Upper lobe of right lung (tissue), 1 donor: ENCODE data around the gene AZIN2. TPM values are rescaled to one million over a fixed set of nuclear protein-coding genes. Genes with fewer than 3 reads are reported as not detected.

Experiments used
- ATAC-seq: fragments of 200-7000 bp; cut with Tn5 transposase; one replicate; pipeline ENCODE4 v1.9.1; 2020; ENCODE audit warnings: mild to moderate bottlenecking, moderate library complexity
- DNase-seq: peaks from one replicate; pipeline ENCODE4 v3.0.0-alpha.2; 2020
- H3K27ac ChIP-seq: fragments of 200-600 bp; one replicate; pipeline ENCODE4 v1.8.0; 2022
- H3K27me3 ChIP-seq: fragments of 200-600 bp; one replicate; pipeline ENCODE4 v1.8.0; 2022; ENCODE audit warnings: mild to moderate bottlenecking
- H3K36me3 ChIP-seq: fragments of 200-600 bp; one replicate; pipeline ENCODE4 v1.8.0; 2022
- H3K4me1 ChIP-seq: fragments of 200-600 bp; one replicate; pipeline ENCODE4 v1.8.0; 2022
- H3K4me3 ChIP-seq: fragments of 200-600 bp; one replicate; pipeline ENCODE4 v1.8.0; 2022; ENCODE audit warnings: mild to moderate bottlenecking
- H3K9me3 ChIP-seq: fragments of 200-600 bp; one replicate; pipeline ENCODE4 v1.8.0; 2022
- intact Hi-C: fragments of 100-400 bp; cut with DNase I; formaldehyde crosslinking; loops from one replicate; pipeline ENCODE4 v1.11.0; 2022
- total RNA-seq: library from RNA; stranded (reverse); fragmentation: NEBNext Ultra II Directional; extraction: Animal tissue kit (Norgen Biotek cat#: 25700); gene quantifications from one replicate; pipeline ENCODE4 v1.2.1, GENCODE V29; 2021
- TF ChIP-seq, protein P1 (sequence below): fragments of 200-600 bp; IDR thresholded peaks from one replicate; pipeline ENCODE4 v1.8.0; 2022; ENCODE audit warnings: antibody characterized with exemption
- donor health status: DM: no; HTN: yes; CAD: no; lungs with severe emphysema.

Gene AZIN2
- total RNA-seq, 1 donor from 2014 or later, result 2.3 TPM

DNA sequence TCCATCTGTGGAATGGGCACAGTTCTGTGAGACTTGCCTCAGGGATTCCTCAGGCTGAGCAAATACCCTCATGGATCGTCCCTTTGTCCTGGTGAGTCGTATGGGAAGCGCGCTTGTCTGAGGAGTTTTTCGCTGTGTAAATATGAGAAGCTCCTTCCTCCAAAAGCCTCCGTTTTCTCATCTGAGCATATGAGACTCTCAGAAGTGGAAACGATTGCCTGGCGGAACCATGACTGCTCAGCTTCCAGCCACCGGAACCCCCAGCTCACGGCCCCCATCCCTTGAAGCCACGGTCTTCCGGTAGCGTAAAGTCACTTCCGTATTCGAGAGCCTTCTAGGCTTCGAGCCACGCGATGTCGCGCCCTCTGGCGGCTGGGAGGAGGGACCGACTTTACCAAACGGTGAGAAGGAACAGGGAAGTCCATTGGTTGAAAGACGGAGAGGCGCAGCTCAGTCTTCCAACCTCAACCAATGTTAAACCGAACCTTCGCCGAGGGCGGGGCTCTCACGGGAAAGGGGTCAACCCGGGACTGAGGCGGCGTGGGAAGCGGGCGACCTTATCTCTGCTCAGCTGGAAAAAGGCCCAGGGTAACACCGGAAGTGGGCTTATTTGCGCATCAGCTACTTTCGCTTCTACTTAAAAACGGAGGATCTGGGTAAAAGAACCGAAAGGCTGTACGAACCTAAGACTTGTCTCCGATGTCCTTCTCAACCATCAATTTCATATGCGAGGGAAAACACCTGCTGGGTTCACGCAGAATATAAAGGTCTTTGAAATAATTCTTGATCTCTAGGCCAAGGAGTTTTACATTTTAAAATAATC is 46.3 kb downstream of the AZIN2 start:
- H3K4me3 ChIP-seq, result peak overlapping the region; percentile 89
- ATAC-seq, result peak; percentile 99
- TF ChIP-seq, protein P1, sequence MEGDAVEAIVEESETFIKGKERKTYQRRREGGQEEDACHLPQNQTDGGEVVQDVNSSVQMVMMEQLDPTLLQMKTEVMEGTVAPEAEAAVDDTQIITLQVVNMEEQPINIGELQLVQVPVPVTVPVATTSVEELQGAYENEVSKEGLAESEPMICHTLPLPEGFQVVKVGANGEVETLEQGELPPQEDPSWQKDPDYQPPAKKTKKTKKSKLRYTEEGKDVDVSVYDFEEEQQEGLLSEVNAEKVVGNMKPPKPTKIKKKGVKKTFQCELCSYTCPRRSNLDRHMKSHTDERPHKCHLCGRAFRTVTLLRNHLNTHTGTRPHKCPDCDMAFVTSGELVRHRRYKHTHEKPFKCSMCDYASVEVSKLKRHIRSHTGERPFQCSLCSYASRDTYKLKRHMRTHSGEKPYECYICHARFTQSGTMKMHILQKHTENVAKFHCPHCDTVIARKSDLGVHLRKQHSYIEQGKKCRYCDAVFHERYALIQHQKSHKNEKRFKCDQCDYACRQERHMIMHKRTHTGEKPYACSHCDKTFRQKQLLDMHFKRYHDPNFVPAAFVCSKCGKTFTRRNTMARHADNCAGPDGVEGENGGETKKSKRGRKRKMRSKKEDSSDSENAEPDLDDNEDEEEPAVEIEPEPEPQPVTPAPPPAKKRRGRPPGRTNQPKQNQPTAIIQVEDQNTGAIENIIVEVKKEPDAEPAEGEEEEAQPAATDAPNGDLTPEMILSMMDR, result peak; percentile 93
- peaks cover 5% of the 10 kb centered on the region for H3K4me1 ChIP-seq
- intact Hi-C loops, result no loop called here
- peak; percentile 99 for DNase-seq
- no peaks in the 10 kb centered on the region for H3K9me3 ChIP-seq
- H3K27me3 ChIP-seq, result no peaks in the 10 kb centered on the region
- no peaks in the 10 kb centered on the region for H3K36me3 ChIP-seq
- peak overlapping the region; percentile 92 for H3K27ac ChIP-seq

DNA sequence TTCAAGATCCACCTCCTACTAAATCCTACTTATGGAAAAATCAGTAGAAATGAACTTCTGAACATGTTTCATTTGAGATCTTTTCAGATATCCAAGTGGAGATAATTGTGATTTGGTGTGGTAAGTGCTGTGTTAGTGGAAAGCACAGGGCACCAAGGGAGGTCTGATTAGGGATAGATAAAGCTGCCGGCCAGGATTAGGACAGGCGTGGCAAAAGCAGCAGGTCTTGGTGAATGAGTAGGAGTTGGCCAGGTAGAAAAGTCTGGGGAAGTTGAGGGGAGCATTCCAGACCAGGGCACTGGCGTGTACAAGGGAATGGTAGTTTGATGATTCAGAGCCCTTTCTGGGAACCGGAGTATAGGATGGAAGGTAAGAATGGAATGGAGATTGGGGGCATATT is 47.8 kb downstream of the AZIN2 start:
- peaks cover 9% of the 10 kb centered on the region for H3K4me1 ChIP-seq
- H3K27ac ChIP-seq, result no peak overlapping the region
- ATAC-seq (no peak), DNase-seq (no peak)
- H3K27me3 ChIP-seq, result no peaks in the 10 kb centered on the region
- H3K4me3 ChIP-seq, result no peak overlapping the region
- TF ChIP-seq, protein P1, result no peak
- H3K9me3 ChIP-seq, result no peaks in the 10 kb centered on the region
- H3K36me3 ChIP-seq, result no peaks in the 10 kb centered on the region
- intact Hi-C loops, result no loop called here

DNA sequence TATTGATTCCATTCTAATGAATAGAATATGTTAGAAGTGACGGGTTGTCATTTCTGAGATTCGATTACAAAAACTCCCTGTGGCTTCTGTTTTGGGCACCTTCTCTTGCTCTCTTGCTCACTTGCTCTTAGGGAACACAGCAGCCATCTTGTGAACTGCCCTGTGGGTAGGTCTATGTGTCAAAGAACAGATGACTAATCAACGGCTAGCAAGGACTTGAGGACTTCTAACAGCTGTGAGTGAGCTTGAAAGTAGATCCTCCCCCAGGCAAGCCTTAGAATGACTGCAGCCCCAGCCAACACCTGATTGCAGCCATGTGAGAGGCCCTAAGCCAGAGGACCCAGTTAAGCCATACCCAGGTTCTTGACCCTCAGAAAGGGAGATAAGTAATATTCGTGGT is 49.3 kb downstream of the AZIN2 start:
- Histone ChIP-seq H3K36me3 (no peaks in the 10 kb centered on the region), H3K9me3 (no peaks in the 10 kb centered on the region), H3K27ac (no peak overlapping the region), H3K4me3 (no peak overlapping the region), H3K27me3 (no peaks in the 10 kb centered on the region), H3K4me1 (peaks cover 9% of the 10 kb centered on the region)
- intact Hi-C loops, result no loop called here
- TF ChIP-seq, protein P1, result no peak
- no peak for DNase-seq
- ATAC-seq, result no peak

- DNase-seq (no peak), ATAC-seq (no peak)
- intact Hi-C loops, result no loop called here
- TF ChIP-seq, protein P1, result no peak
- Histone ChIP-seq H3K36me3 (no peaks in the 10 kb centered on the region), H3K27ac (no peak overlapping the region), H3K4me1 (peaks cover 9% of the 10 kb centered on the region), H3K27me3 (no peaks in the 10 kb centered on the region), H3K4me3 (no peak overlapping the region), H3K9me3 (no peaks in the 10 kb centered on the region)
Measured at GRCh38 chr1:33131191-33131590, 50.2 kb downstream of the AZIN2 start.

- no peak for DNase-seq
- no peaks in the 10 kb centered on the region for H3K27me3 ChIP-seq
- H3K4me1 ChIP-seq, result peaks cover 5% of the 10 kb centered on the region
- intact Hi-C loops, result no loop called here
- TF ChIP-seq, protein P1, result no peak
- no peak overlapping the region for H3K4me3 ChIP-seq
- H3K9me3 ChIP-seq, result no peaks in the 10 kb centered on the region
- no peak for ATAC-seq
- H3K36me3 ChIP-seq, result no peaks in the 10 kb centered on the region
- no peak overlapping the region for H3K27ac ChIP-seq
Measured at GRCh38 chr1:33132549-33132948, 51.6 kb downstream of the AZIN2 start.
